Testis (tissue), 2 donors: Measurements from ENCODE around the gene IKZF3.
"Not testable (repeated sequence)": the region's sequence is repeated elsewhere in the genome, so short reads cannot be mapped to it uniquely, and the experiment has no call there.

Source experiments
- POLR2A ChIP-seq: fragments of 450-650 bp; IDR thresholded peaks from one replicate; pipeline ENCODE4 v1.6.1; 2017; ENCODE audit warnings: antibody characterized with exemption, mild to moderate bottlenecking, moderate library complexity
- TF ChIP-seq, protein P1 (sequence below), 3 experiments: fragments of 450-650 bp in 2 of 3; fragments of 200-600 bp in 1 of 3; sonication (generic) in 1 of 3; IDR thresholded peaks; one replicate each; pipeline ENCODE4 v1.5.1; 2016 to 2019; ENCODE audit warnings: antibody characterized with exemption in 3 of 3, mild to moderate bottlenecking in 2 of 3, moderate library complexity in 1 of 3

DNA sequence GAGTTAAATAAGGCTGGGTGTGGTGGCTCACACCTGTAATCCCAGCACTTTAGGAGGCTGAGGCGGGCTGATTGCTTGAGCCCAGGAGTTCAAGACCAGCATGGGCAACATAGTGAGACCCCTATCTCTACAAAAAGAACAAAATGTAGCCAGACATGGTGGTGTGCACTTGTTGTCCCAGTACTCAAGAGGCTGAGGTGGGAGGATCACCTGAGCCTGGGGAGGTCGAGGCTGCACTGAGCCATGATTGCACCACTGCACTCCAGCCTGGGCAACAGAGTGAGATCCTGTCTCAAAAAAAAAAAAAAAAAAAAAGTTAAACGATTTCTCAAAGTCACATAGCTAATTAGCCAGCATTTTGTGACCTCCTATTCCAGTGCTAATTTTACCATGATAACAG, 99.9 kb downstream of the IKZF3 start:
- TF ChIP-seq, protein P1, sequence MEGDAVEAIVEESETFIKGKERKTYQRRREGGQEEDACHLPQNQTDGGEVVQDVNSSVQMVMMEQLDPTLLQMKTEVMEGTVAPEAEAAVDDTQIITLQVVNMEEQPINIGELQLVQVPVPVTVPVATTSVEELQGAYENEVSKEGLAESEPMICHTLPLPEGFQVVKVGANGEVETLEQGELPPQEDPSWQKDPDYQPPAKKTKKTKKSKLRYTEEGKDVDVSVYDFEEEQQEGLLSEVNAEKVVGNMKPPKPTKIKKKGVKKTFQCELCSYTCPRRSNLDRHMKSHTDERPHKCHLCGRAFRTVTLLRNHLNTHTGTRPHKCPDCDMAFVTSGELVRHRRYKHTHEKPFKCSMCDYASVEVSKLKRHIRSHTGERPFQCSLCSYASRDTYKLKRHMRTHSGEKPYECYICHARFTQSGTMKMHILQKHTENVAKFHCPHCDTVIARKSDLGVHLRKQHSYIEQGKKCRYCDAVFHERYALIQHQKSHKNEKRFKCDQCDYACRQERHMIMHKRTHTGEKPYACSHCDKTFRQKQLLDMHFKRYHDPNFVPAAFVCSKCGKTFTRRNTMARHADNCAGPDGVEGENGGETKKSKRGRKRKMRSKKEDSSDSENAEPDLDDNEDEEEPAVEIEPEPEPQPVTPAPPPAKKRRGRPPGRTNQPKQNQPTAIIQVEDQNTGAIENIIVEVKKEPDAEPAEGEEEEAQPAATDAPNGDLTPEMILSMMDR (IDR thresholded peaks at IDR 0.05): not testable (repeated sequence)
- TF ChIP-seq POLR2A: not testable (repeated sequence)
